Endothelial cell (in vitro differentiated cells): Measurements from ENCODE around the gene ADIG. TPM values are rescaled to one million over a fixed set of nuclear protein-coding genes. Genes with fewer than 3 reads are reported as not detected.
"Not testable (repeated sequence)": the region's sequence is repeated elsewhere in the genome, so short reads cannot be mapped to it uniquely, and the experiment has no call there.

Experiments used
- DNase-seq: peaks from one replicate; pipeline ENCODE4 v3.0.0; 2021; ENCODE audit warnings: low spot score
- H3K27ac Mint-ChIP-seq: one replicate; pipeline ENCODE4 v1.8.0; 2021; ENCODE audit warnings: mixed read lengths, inconsistent platforms; ENCODE audit not compliant: unreplicated experiment
- H3K27me3 Mint-ChIP-seq: one replicate; pipeline ENCODE4 v1.8.0; 2021; ENCODE audit warnings: mild to moderate bottlenecking, moderate library complexity, mixed read lengths, inconsistent platforms; ENCODE audit not compliant: unreplicated experiment
- H3K36me3 Mint-ChIP-seq: one replicate; pipeline ENCODE4 v1.8.0; 2021; ENCODE audit warnings: mild to moderate bottlenecking, low read depth, mixed read lengths, inconsistent platforms; ENCODE audit not compliant: unreplicated experiment
- H3K4me1 Mint-ChIP-seq: one replicate; pipeline ENCODE4 v1.8.0; 2021; ENCODE audit warnings: mild to moderate bottlenecking, mixed read lengths, inconsistent platforms; ENCODE audit not compliant: unreplicated experiment
- H3K4me3 Mint-ChIP-seq: one replicate; pipeline ENCODE4 v1.8.0; 2021; ENCODE audit warnings: mild to moderate bottlenecking, mixed read lengths, inconsistent platforms; ENCODE audit not compliant: unreplicated experiment
- H3K9me3 Mint-ChIP-seq: one replicate; pipeline ENCODE4 v1.8.0; 2021; ENCODE audit warnings: mixed read lengths, inconsistent platforms; ENCODE audit not compliant: unreplicated experiment
- CTCF ChIP-seq: fragments of 200-600 bp; sonication (generic); IDR thresholded peaks from one replicate; pipeline ENCODE4 v1.5.0; 2021; ENCODE audit warnings: antibody characterized with exemption; ENCODE audit not compliant: unreplicated experiment
- total RNA-seq: library from RNA; stranded (reverse); fragmentation: NEBNext Ultra II Directional; extraction: Animal tissue kit (Norgen Biotek cat#: 25700); gene quantifications from one replicate; pipeline ENCODE4 v1.2.1, GENCODE V29; 2021; ENCODE audit not compliant: unreplicated experiment

ADIG gene
- total RNA-seq, 1 donor from 2014 or later, result not detected

- no peaks in the 10 kb centered on the region for H3K4me1 Mint-ChIP-seq
- H3K9me3 Mint-ChIP-seq, result no peaks in the 10 kb centered on the region
- H3K27me3 Mint-ChIP-seq, result no peaks in the 10 kb centered on the region
- no peak for DNase-seq
- TF ChIP-seq CTCF, result no peak
- H3K27ac Mint-ChIP-seq, result no peak overlapping the region
- H3K4me3 Mint-ChIP-seq, result no peak overlapping the region
- no peaks in the 10 kb centered on the region for H3K36me3 Mint-ChIP-seq
Observed at GRCh38 chr20:38589351-38589750, 8.4 kb downstream of the ADIG start.

GRCh38 chr20:38589967-38590675, 9.1 kb downstream of the ADIG start:
- TF ChIP-seq CTCF, result no peak
- no peak for DNase-seq
- H3K27me3 Mint-ChIP-seq, result no peaks in the 10 kb centered on the region

GRCh38 chr20:38590676-38591473, 9.9 kb downstream of the ADIG start:
- TF ChIP-seq CTCF, result no peak
- DNase-seq, result no peak
- no peaks in the 10 kb centered on the region for H3K27me3 Mint-ChIP-seq
- H3K36me3 Mint-ChIP-seq, result no peaks in the 10 kb centered on the region
- no peak overlapping the region for H3K27ac Mint-ChIP-seq
- no peaks in the 10 kb centered on the region for H3K4me1 Mint-ChIP-seq
- H3K9me3 Mint-ChIP-seq, result no peaks in the 10 kb centered on the region
- H3K4me3 Mint-ChIP-seq, result no peak overlapping the region

More at GRCh38 chr20:38589967-38590675, 9.1 kb downstream of the ADIG start:
- H3K36me3 Mint-ChIP-seq, result no peaks in the 10 kb centered on the region
- no peak overlapping the region for H3K27ac Mint-ChIP-seq
- no peaks in the 10 kb centered on the region for H3K4me1 Mint-ChIP-seq
- no peaks in the 10 kb centered on the region for H3K9me3 Mint-ChIP-seq
- no peak overlapping the region for H3K4me3 Mint-ChIP-seq

GRCh38 chr20:38591474-38592410, 10.7 kb downstream of the ADIG start:
- no peak overlapping the region for H3K4me3 Mint-ChIP-seq
- no peaks in the 10 kb centered on the region for H3K27me3 Mint-ChIP-seq
- DNase-seq, result no peak
- no peaks in the 10 kb centered on the region for H3K9me3 Mint-ChIP-seq
- no peak for TF ChIP-seq CTCF
- no peak overlapping the region for H3K27ac Mint-ChIP-seq
- H3K4me1 Mint-ChIP-seq, result no peaks in the 10 kb centered on the region
- no peaks in the 10 kb centered on the region for H3K36me3 Mint-ChIP-seq

GRCh38 chr20:38592411-38592790, 11.4 kb downstream of the ADIG start:
- not testable (repeated sequence) for H3K9me3 Mint-ChIP-seq, H3K4me3 Mint-ChIP-seq, H3K4me1 Mint-ChIP-seq, H3K27me3 Mint-ChIP-seq, DNase-seq, H3K27ac Mint-ChIP-seq, H3K36me3 Mint-ChIP-seq

GRCh38 chr20:38594281-38594680, 13.3 kb downstream of the ADIG start:
- not testable (repeated sequence) for H3K4me3 Mint-ChIP-seq, H3K36me3 Mint-ChIP-seq, H3K27ac Mint-ChIP-seq, H3K4me1 Mint-ChIP-seq, H3K27me3 Mint-ChIP-seq, H3K9me3 Mint-ChIP-seq, DNase-seq

- not testable (repeated sequence) for H3K36me3 Mint-ChIP-seq, H3K4me1 Mint-ChIP-seq, H3K9me3 Mint-ChIP-seq, H3K27ac Mint-ChIP-seq, DNase-seq, H3K27me3 Mint-ChIP-seq, H3K4me3 Mint-ChIP-seq
Observed at GRCh38 chr20:38595886-38596285, 14.9 kb downstream of the ADIG start.
